GM20431 (cell line): ENCODE data around the gene L1TD1.
"Not testable (repeated sequence)": the region's sequence is repeated elsewhere in the genome, so short reads cannot be mapped to it uniquely, and the experiment has no call there.

ENCODE experiments used
- in situ Hi-C: fragments of 300-500 bp; cut with MseI, MboI; formaldehyde crosslinking; loops from one replicate; pipeline ENCODE4 v1.15.0; 2020; ENCODE audit warnings: low sequenced_read_pairs; ENCODE audit not compliant: unreplicated experiment

L1TD1 gene

GRCh38 chr1:62233926-62234450, 39.3 kb downstream of the L1TD1 start:
- in situ Hi-C loops = no loop called here

- in situ Hi-C loops = no loop called here
Observed at GRCh38 chr1:62234688-62235087, 40.0 kb downstream of the L1TD1 start.

GRCh38 chr1:62235576-62235975, 40.9 kb downstream of the L1TD1 start:
- in situ Hi-C loops = no loop called here

GRCh38 chr1:62237361-62237760, 42.7 kb downstream of the L1TD1 start:
- in situ Hi-C loops = no loop called here

GRCh38 chr1:62237950-62238374, 43.3 kb downstream of the L1TD1 start:
- in situ Hi-C loops = no loop called here

GRCh38 chr1:62238507-62238906, 43.9 kb downstream of the L1TD1 start:
- in situ Hi-C loops = no loop called here

- in situ Hi-C loops = not testable (repeated sequence)
Observed at GRCh38 chr1:62239652-62240403, 45.2 kb downstream of the L1TD1 start.

GRCh38 chr1:62240651-62241370, 46.2 kb downstream of the L1TD1 start:
- in situ Hi-C loops = no loop called here

- in situ Hi-C loops = no loop called here
Observed at GRCh38 chr1:62241371-62242131, 46.9 kb downstream of the L1TD1 start.

- in situ Hi-C loops = not testable (repeated sequence)
Observed at GRCh38 chr1:62244380-62244779, 49.7 kb downstream of the L1TD1 start.

GRCh38 chr1:62245201-62245600, 50.6 kb downstream of the L1TD1 start:
- in situ Hi-C loops = no loop called here

- in situ Hi-C loops = no loop called here
Observed at GRCh38 chr1:62247391-62248168, 52.9 kb downstream of the L1TD1 start.

GRCh38 chr1:62250126-62250726, 55.6 kb downstream of the L1TD1 start:
- in situ Hi-C loops = no loop called here

- in situ Hi-C loops = no loop called here
Observed at GRCh38 chr1:62259551-62259950, 64.9 kb downstream of the L1TD1 start.

GRCh38 chr1:62260688-62261087, 66.0 kb downstream of the L1TD1 start:
- in situ Hi-C loops = no loop called here
